Upper lobe of left lung (tissue), 6 donors: ENCODE results near the gene GAS2L2. TPM values are rescaled to one million over a fixed set of nuclear protein-coding genes. Genes with fewer than 3 reads are reported as not detected.

Experiments
- ATAC-seq, 2 donors: fragments of 200-7000 bp; cut with Tn5 transposase; one replicate each; pipeline ENCODE4 v1.9.1; 2022; ENCODE audit warnings: mild to moderate bottlenecking in 2 of 2, moderate library complexity in 2 of 2; ENCODE audit not compliant: low FRiP score in 2 of 2
- DNase-seq, 2 donors: peaks; one replicate each; pipeline ENCODE4 v3.0.0-alpha.2; 2019 to 2020
- H3K27ac ChIP-seq, 4 donors: fragments of 200-600 bp; sonication (generic); one replicate each; pipeline ENCODE4 v1.5.1; 2016 to 2019
- H3K27me3 ChIP-seq, 4 donors: fragments of 200-600 bp; sonication (generic); one replicate each; pipeline ENCODE4 v1.5.1; 2017 to 2019
- H3K36me3 ChIP-seq, 4 donors: fragments of 200-600 bp; sonication (generic); one replicate each; pipeline ENCODE4 v1.5.1; 2016 to 2019
- H3K4me1 ChIP-seq, 4 donors: fragments of 200-600 bp; sonication (generic); one replicate each; pipeline ENCODE4 v1.5.1; 2018 to 2019
- H3K4me3 ChIP-seq, 4 donors: fragments of 200-600 bp; sonication (generic); one replicate each; pipeline ENCODE4 v1.5.1; 2017 to 2019; ENCODE audit warnings: mild to moderate bottlenecking in 2 of 4, moderate library complexity in 1 of 4
- H3K9me3 ChIP-seq, 4 donors: fragments of 200-600 bp; sonication (generic); one replicate each; pipeline ENCODE4 v1.5.1; 2018 to 2019
- EP300 ChIP-seq, 4 donors: sonication (generic); formaldehyde crosslinking; IDR thresholded peaks; one replicate each; pipeline ENCODE4 v1.5.1; 2017; ENCODE audit warnings: antibody characterized with exemption in 4 of 4, control low read depth in 2 of 4
- POLR2A ChIP-seq, 4 donors: fragments of 450-650 bp; IDR thresholded peaks; one replicate each; pipeline ENCODE4 v1.5.1; 2016 to 2017; ENCODE audit warnings: antibody characterized with exemption in 4 of 4, mild to moderate bottlenecking in 2 of 4
- POLR2AphosphoS5 ChIP-seq, 2 donors: sonication (generic); formaldehyde crosslinking; IDR thresholded peaks; one replicate each; pipeline ENCODE4 v1.5.1; 2017; ENCODE audit warnings: antibody characterized with exemption in 2 of 2
- WGBS, 2 donors: methylation state at CpG; one replicate each; pipeline ENCODE4 v1.1.5; 2017 to 2018; 5-methylcytosine and 5-hydroxymethylcytosine counted together
- total RNA-seq, 6 donors: library from RNA; depleted of rRNA in 4 of 6; stranded (reverse); fragments of >200 nt in 4 of 6; gene quantifications; one replicate each; pipeline versions ENCODE4 v1.1.0 to v1.2.1, GENCODE V29; 2016 to 2021
- TF ChIP-seq, protein P1 (sequence below), 6 experiments: fragments of 450-650 bp in 4 of 6; fragments of 200-600 bp in 2 of 6; sonication (generic) in 2 of 6; IDR thresholded peaks; one replicate each; pipeline ENCODE4 v1.5.1; 2016 to 2019; ENCODE audit warnings: antibody characterized with exemption in 6 of 6
- donor health status: DM: no; HTN: no; CAD: no; lungs with moderate emphysema.
- donor health status: DM: no; HTN: yes; CAD: no; lungs with severe emphysema.

GAS2L2 gene
- total RNA-seq, 6 donors from 2014 or later, result 0.37 to 7.4 (median 3.3) TPM

DNA sequence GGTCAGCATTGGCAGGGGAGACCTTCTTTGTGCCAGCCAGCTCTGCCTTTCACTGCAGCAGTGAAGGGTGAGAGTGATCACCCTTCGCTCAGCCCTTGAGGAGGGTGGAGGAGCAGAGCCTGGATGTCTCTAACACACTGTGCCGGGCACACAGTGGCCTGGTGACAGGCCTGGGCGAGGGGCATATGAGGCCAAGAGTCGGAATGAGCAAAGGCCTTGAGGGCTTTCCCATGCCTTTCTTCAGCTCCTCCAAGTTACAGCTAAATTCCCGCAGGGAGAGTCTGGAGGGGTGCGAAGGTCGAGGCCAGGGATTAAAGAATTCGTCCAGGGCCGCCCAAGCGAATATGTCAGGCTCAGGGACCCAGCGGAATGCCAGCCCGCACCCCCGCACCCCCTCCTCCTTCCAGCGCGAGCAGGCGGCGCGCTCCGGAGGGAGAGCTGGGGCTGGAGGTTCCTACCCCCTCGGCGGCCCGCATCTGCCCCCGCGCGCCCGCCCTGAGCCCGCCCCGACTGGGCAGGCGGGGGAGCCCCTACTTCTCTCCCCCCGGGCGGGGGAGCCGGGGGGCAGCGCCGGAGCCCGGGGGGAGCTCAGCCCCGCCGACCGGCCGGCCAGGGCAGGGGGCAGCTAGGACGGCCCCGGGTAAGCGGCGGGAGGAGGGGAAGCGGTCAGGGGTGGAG is 21.7 kb downstream of the GAS2L2 start, which contains the start of gene RASL10B:
Gene RASL10B (plus strand): TSS at position 401 of the 678 bp plus-strand sequence. CDS start 3,546 bp downstream, outside the sequence.
- DNase-seq (peak; percentile 49 to 90), ATAC-seq (peak; percentile 9 to 81)
- Histone ChIP-seq H3K27me3 (no peaks in the 10 kb centered on the region), H3K4me1 (peaks cover 6 to 20% (median 12%) of the 10 kb centered on the region in 4 donors), H3K4me3 (peak within 1 kb of the TSS; percentile 55 to 81 (median 60)), H3K9me3 (no peaks in the 10 kb centered on the region), H3K27ac (peak within 1 kb of the TSS in 2 of 4 donors; percentile 21 to 45), H3K36me3 (peaks cover 0 to 18% (median 0%) of the 10 kb centered on the region in 4 donors)
- TF ChIP-seq, protein P1, sequence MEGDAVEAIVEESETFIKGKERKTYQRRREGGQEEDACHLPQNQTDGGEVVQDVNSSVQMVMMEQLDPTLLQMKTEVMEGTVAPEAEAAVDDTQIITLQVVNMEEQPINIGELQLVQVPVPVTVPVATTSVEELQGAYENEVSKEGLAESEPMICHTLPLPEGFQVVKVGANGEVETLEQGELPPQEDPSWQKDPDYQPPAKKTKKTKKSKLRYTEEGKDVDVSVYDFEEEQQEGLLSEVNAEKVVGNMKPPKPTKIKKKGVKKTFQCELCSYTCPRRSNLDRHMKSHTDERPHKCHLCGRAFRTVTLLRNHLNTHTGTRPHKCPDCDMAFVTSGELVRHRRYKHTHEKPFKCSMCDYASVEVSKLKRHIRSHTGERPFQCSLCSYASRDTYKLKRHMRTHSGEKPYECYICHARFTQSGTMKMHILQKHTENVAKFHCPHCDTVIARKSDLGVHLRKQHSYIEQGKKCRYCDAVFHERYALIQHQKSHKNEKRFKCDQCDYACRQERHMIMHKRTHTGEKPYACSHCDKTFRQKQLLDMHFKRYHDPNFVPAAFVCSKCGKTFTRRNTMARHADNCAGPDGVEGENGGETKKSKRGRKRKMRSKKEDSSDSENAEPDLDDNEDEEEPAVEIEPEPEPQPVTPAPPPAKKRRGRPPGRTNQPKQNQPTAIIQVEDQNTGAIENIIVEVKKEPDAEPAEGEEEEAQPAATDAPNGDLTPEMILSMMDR (IDR thresholded peaks at IDR 0.05), result no peak
- TF ChIP-seq EP300 (IDR thresholded peaks at IDR 0.05), result no peak
- WGBS, 2 donors, result 15 to 17% methylated on average over 9 to 18 of the region's 44 CpGs

DNA sequence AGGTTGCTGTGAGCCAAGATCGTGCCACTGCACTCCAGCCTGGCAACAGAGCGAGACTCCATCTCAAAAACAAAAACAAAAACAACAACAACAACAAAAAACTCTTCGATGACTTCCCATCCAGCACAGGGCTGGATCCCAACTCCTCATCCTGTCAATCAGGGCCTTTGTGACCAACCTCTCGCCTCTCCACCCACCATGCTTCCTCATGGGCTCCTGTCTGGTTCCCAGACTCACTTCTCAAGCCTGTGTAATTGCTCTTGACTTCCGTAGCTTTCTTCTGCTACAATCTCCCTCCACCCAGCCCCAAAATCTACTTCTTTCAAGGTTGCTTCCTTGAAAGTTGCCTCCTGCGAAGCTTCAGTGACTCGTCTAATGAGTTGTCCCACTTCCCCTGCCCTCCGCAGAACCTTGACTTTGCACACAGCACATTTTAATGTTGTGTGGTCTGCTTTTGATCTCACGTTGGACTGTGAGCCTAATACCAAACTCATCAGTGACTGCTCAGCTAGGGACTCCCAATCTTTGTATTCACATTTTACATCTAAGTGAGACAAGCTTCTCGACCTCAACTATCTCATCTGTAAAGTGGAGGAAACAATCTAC is 22.5 kb downstream of the GAS2L2 start:
- 81 to 89% methylated on average over 10 of the region's 10 CpGs for WGBS, 2 donors
- H3K9me3 ChIP-seq, result no peaks in the 10 kb centered on the region
- H3K4me1 ChIP-seq, result peaks cover 6 to 20% (median 12%) of the 10 kb centered on the region in 4 donors
- no peak overlapping the region for H3K4me3 ChIP-seq
- DNase-seq, result no peak
- TF ChIP-seq, protein P1 (IDR thresholded peaks at IDR 0.05), result no peak
- TF ChIP-seq EP300 (IDR thresholded peaks at IDR 0.05) (no peak), POLR2A (IDR thresholded peaks at IDR 0.05) (no peak)
- no peak overlapping the region for H3K27ac ChIP-seq
- no peak for ATAC-seq
- no peaks in the 10 kb centered on the region for H3K27me3 ChIP-seq
- peaks cover 0 to 26% (median 5%) of the 10 kb centered on the region in 4 donors for H3K36me3 ChIP-seq

DNA sequence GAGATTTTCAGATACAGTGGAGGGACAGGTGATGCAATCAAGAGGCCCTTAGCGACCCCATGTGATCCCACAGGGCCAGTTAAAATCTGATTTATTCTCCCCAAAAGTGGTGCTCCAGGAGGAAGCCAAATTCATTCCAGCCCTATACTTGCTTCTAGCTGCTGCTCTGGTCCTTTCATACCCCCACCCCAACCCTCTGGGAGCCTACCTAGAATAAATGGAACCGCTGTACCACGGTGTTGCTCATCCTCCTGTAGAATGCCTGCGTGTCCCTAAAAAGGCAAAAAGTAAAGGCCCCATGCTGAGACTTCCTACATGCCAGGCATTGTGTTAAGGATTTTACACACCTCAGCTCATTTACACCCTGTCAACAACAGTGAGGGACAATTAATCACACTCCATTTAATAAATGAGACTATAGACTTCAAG is 23.6 kb downstream of the GAS2L2 start:
- no peaks in the 10 kb centered on the region for H3K9me3 ChIP-seq
- no peak for DNase-seq
- H3K27me3 ChIP-seq, result no peaks in the 10 kb centered on the region
- TF ChIP-seq, protein P1 (IDR thresholded peaks at IDR 0.05), result no peak
- TF ChIP-seq EP300 (IDR thresholded peaks at IDR 0.05) (no peak), POLR2AphosphoS5 (IDR thresholded peaks at IDR 0.05) (no peak), POLR2A (IDR thresholded peaks at IDR 0.05) (no peak)
- no peak overlapping the region for H3K4me3 ChIP-seq
- H3K27ac ChIP-seq, result no peak overlapping the region
- 87 to 88% methylated on average over 4 of the region's 4 CpGs for WGBS, 2 donors
- peaks cover 6 to 37% (median 14%) of the 10 kb centered on the region in 4 donors for H3K36me3 ChIP-seq
- H3K4me1 ChIP-seq, result peaks cover 6 to 20% (median 12%) of the 10 kb centered on the region in 4 donors
- ATAC-seq, result no peak

DNA sequence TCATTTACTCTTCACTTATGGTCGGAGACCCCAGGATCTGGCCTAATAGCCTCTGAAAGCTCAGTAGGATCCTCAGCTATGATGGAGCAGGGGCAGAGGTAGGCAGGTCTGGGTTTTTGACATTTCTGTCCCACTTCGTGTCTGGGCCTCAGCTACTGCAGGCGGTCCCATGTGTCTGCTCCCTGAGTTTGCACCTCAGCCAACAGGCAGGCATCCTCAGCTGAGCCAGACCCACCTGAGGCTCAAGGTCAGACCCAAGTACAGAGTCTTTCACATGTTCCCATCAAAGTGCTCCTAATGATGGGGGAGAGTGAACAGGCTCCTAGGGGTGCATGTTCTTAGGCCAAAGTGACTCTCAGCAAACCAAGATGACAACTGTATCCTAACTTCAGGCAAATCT is 24.5 kb downstream of the GAS2L2 start:
- Histone ChIP-seq H3K4me1 (peaks cover 6 to 20% (median 12%) of the 10 kb centered on the region in 4 donors), H3K4me3 (no peak overlapping the region), H3K27ac (no peak overlapping the region), H3K9me3 (no peaks in the 10 kb centered on the region), H3K36me3 (peaks cover 12 to 45% (median 23%) of the 10 kb centered on the region in 4 donors), H3K27me3 (no peaks in the 10 kb centered on the region)
- TF ChIP-seq, protein P1 (IDR thresholded peaks at IDR 0.05), result no peak
- no peak for TF ChIP-seq POLR2A (IDR thresholded peaks at IDR 0.05)
- no peak for TF ChIP-seq POLR2AphosphoS5 (IDR thresholded peaks at IDR 0.05)
- TF ChIP-seq EP300 (IDR thresholded peaks at IDR 0.05), result no peak
- ATAC-seq (no peak), DNase-seq (no peak)
- WGBS, 2 donors, result 88 to 100% methylated on average over 3 of the region's 3 CpGs
